Stomach (tissue), 9 donors: Measurements from ENCODE around the gene ECHDC1. TPM values are rescaled to one million over a fixed set of nuclear protein-coding genes. Genes with fewer than 3 reads are reported as not detected.

ENCODE experiments used
- DNase-seq, 2 donors: peaks; one replicate each; pipeline versions ENCODE4 v3.0.0 to v3.0.0-alpha.2; 2013 to 2019
- H3K27ac ChIP-seq, 5 donors: fragments of 200-600 bp in 4 of 5; sonication (generic) in 4 of 5; one replicate each; pipeline ENCODE4 v1.5.1; 2013 to 2019; ENCODE audit warnings: mild to moderate bottlenecking in 1 of 5, moderate library complexity in 1 of 5
- H3K27me3 ChIP-seq, 3 donors: fragments of 200-600 bp; sonication (generic); one replicate each; pipeline ENCODE4 v1.5.1; 2017 to 2019; ENCODE audit warnings: mixed run types in 1 of 3
- H3K36me3 ChIP-seq, 4 donors: fragments of 200-600 bp; sonication (generic); 1 replicate in 3 of 4; 2 replicates in 1 of 4; pipeline ENCODE4 v1.5.1; 2016 to 2019
- H3K4me1 ChIP-seq, 4 donors: fragments of 200-600 bp; sonication (generic); one replicate each; pipeline ENCODE4 v1.5.1; 2016 to 2019
- H3K4me3 ChIP-seq, 4 donors: fragments of 200-600 bp; sonication (generic) in 3 of 4; one replicate each; pipeline ENCODE4 v1.5.1; 2016 to 2019; ENCODE audit warnings: mild to moderate bottlenecking in 1 of 4
- H3K9me3 ChIP-seq, 4 donors: fragments of 200-600 bp; sonication (generic); one replicate each; pipeline ENCODE4 v1.5.1; 2016 to 2019
- CTCF ChIP-seq, 7 experiments: fragments of 450-650 bp in 4 of 7; fragments of 200-600 bp in 3 of 7; sonication (generic) in 3 of 7; IDR thresholded peaks; one replicate each; pipeline ENCODE4 v1.5.1; 2016 to 2019; ENCODE audit warnings: antibody characterized with exemption in 7 of 7, control low read depth in 2 of 7, mild to moderate bottlenecking in 1 of 7
- EP300 ChIP-seq: sonication (generic); formaldehyde crosslinking; IDR thresholded peaks from one replicate; pipeline ENCODE4 v1.6.1; 2017; ENCODE audit warnings: antibody characterized with exemption
- POLR2A ChIP-seq, 4 donors: fragments of 450-650 bp; IDR thresholded peaks; one replicate each; pipeline ENCODE4 v1.6.1; 2016; ENCODE audit warnings: antibody characterized with exemption in 4 of 4, control low read depth in 2 of 4, mild to moderate bottlenecking in 1 of 4, moderate library complexity in 1 of 4
- POLR2AphosphoS5 ChIP-seq, 3 donors: sonication (generic); formaldehyde crosslinking; IDR thresholded peaks; one replicate each; pipeline ENCODE4 v1.6.1; 2016; ENCODE audit warnings: antibody characterized with exemption in 3 of 3
- WGBS, 5 donors: extraction: QIAGEN DNeasy Blood & Tissue Kit in 3 of 5; methylation state at CpG; one replicate each; pipeline versions ENCODE4 v1.1.5 to v1.1.7; 2013 to 2018; 5-methylcytosine and 5-hydroxymethylcytosine counted together
- intact Hi-C: fragments of 100-400 bp; cut with DNase I; formaldehyde crosslinking; loops from one replicate; pipeline ENCODE4 v1.15.1; 2023; ENCODE audit warnings: low total_unique reads
- polyA plus RNA-seq, 3 donors: library from polyadenylated mRNA; stranded (reverse); fragments of 200-250 nt; gene quantifications; one replicate each; pipeline ENCODE4 v1.2.3, GENCODE V29; 2013
- total RNA-seq, 5 donors: library from RNA; depleted of rRNA; stranded (reverse); fragments of >200 nt; gene quantifications; one replicate each; pipeline versions ENCODE4 v1.1.0 to v1.2.3, GENCODE V29; 2014 to 2016
- donor health status: healthy with polysubstance abuse.
- donor health status: Bipolar disorder and iron deficiency.
- donor health status: healthy.

ECHDC1 gene
- total and polyA plus RNA-seq, 8 donors: 11.9 to 71.0 (median 50.7) TPM

GRCh38 chr6:127279815-127280214 is 63.6 kb downstream of the ECHDC1 start:
- H3K9me3 ChIP-seq: no peaks in the 10 kb centered on the region
- peaks cover 0 to 39% (median 18%) of the 10 kb centered on the region in 4 donors for H3K4me1 ChIP-seq
- TF ChIP-seq EP300: no peak
- TF ChIP-seq CTCF (IDR thresholded peaks at IDR 0.05): no peak
- no peak for TF ChIP-seq POLR2AphosphoS5 (IDR thresholded peaks at IDR 0.05)
- TF ChIP-seq POLR2A (IDR thresholded peaks at IDR 0.05): no peak
- peaks cover 21 to 46% (median 33%) of the 10 kb centered on the region in 4 donors for H3K36me3 ChIP-seq
- intact Hi-C loops: no loop called here
- DNase-seq: no peak
- no peak overlapping the region for H3K4me3 ChIP-seq
- no peak overlapping the region for H3K27ac ChIP-seq
- WGBS, 5 donors: 27 to 60% (median 45%) methylated on average over 1 of the region's 1 CpG
- H3K27me3 ChIP-seq: no peaks in the 10 kb centered on the region

GRCh38 chr6:127277878-127278843 is 65.2 kb downstream of the ECHDC1 start:
- TF ChIP-seq EP300 (no peak), POLR2A (IDR thresholded peaks at IDR 0.05) (no peak), CTCF (IDR thresholded peaks at IDR 0.05) (no peak), POLR2AphosphoS5 (IDR thresholded peaks at IDR 0.05) (no peak)
- WGBS, 5 donors: 86 to 92% (median 90%) methylated on average over 3 of the region's 3 CpGs
- H3K4me3 ChIP-seq: no peak overlapping the region
- H3K27me3 ChIP-seq: no peaks in the 10 kb centered on the region
- peaks cover 18 to 31% (median 28%) of the 10 kb centered on the region in 4 donors for H3K36me3 ChIP-seq
- H3K27ac ChIP-seq: no peak overlapping the region
- no peak for DNase-seq
- H3K9me3 ChIP-seq: no peaks in the 10 kb centered on the region
- peaks cover 0 to 52% (median 20%) of the 10 kb centered on the region in 4 donors for H3K4me1 ChIP-seq
- intact Hi-C loops: no loop called here

GRCh38 chr6:127276331-127276730 is 67.1 kb downstream of the ECHDC1 start:
- WGBS, 5 donors: 92 to 97% (median 96%) methylated on average over 1 of the region's 1 CpG
- Histone ChIP-seq H3K36me3 (peaks cover 7 to 13% (median 12%) of the 10 kb centered on the region in 4 donors), H3K9me3 (no peaks in the 10 kb centered on the region), H3K4me3 (no peak overlapping the region), H3K4me1 (peaks cover 0 to 70% (median 25%) of the 10 kb centered on the region in 4 donors), H3K27ac (no peak overlapping the region), H3K27me3 (no peaks in the 10 kb centered on the region)
- DNase-seq: no peak
- intact Hi-C loops: no loop called here
- TF ChIP-seq CTCF (IDR thresholded peaks at IDR 0.05) (no peak), POLR2A (IDR thresholded peaks at IDR 0.05) (no peak), POLR2AphosphoS5 (IDR thresholded peaks at IDR 0.05) (no peak), EP300 (no peak)

GRCh38 chr6:127273499-127273898 is 69.9 kb downstream of the ECHDC1 start:
- no peak overlapping the region for H3K27ac ChIP-seq
- TF ChIP-seq POLR2A (IDR thresholded peaks at IDR 0.05): no peak
- TF ChIP-seq CTCF (IDR thresholded peaks at IDR 0.05): no peak
- no peak for TF ChIP-seq EP300
- no peak for TF ChIP-seq POLR2AphosphoS5 (IDR thresholded peaks at IDR 0.05)
- 83 to 91% (median 89%) methylated on average over 2 of the region's 2 CpGs for WGBS, 5 donors
- no peak for DNase-seq
- no peak overlapping the region for H3K4me3 ChIP-seq
- H3K9me3 ChIP-seq: no peaks in the 10 kb centered on the region
- no peaks in the 10 kb centered on the region for H3K27me3 ChIP-seq
- intact Hi-C loops: no loop called here
- no peaks in the 10 kb centered on the region for H3K36me3 ChIP-seq
- peaks cover 0 to 96% (median 32%) of the 10 kb centered on the region in 4 donors for H3K4me1 ChIP-seq
